HepG2 (cell line): ENCODE data around the gene SYNPR. TPM values are rescaled to one million over a fixed set of nuclear protein-coding genes. Genes with fewer than 3 reads are reported as not detected.

ENCODE experiments used
- ATAC-seq: fragments of 200-7000 bp; cut with Tn5 transposase; 3 replicates; pipeline ENCODE4 v1.9.1; 2020; ENCODE audit warnings: mild to moderate bottlenecking, moderate library complexity
- BruUV-seq: library from RNA; stranded (reverse); fragments of 400-500 nt; replicated peaks from 2 replicates; lab custom pipeline; 2021; lab: Mats Ljungman, UMichigan
- CTCF ChIA-PET: fragments of 300-600 bp; formaldehyde crosslinking; extraction: SDS; loops from one replicate; lab custom pipeline; 2021; ENCODE audit warnings: low total read pairs, inconsistent platforms, low intra/inter-chr PET ratio; lab: Yijun Ruan, JAX
- POLR2A ChIA-PET: fragments of 350-600 bp; sonication (Branson Sonifier 250); formaldehyde crosslinking; loops from one replicate; lab custom pipeline; 2020; ENCODE audit warnings: antibody characterized with exemption, inconsistent platforms; lab: Yijun Ruan, JAX
- DNase-seq: peaks from one replicate; pipeline ENCODE4 v3.0.0-alpha.2; 2015; ENCODE audit warnings: low spot score
- FAIRE-seq: peaks from 3 replicates; lab custom pipeline; 2011; peaks lifted over from hg19 to GRCh38; lab: Jason Lieb, UNC
- H2AFZ ChIP-seq: one replicate; pipeline ENCODE4 v1.6.1; 2011; ENCODE audit warnings: low read length, inconsistent platforms
- H3K27ac ChIP-seq: fragments of 300-600 bp; 3 replicates; pipeline ENCODE4 v1.8.0; 2011; ENCODE audit warnings: mixed run types, mild to moderate bottlenecking, mixed read lengths, low read length, inconsistent platforms; ENCODE audit not compliant: insufficient read depth; ENCODE audit errors: extremely low read length
- H3K27me3 ChIP-seq, 2 experiments: fragments of 200-600 bp in 1 of 2; 2 replicates in 1 of 2; 3 replicates in 1 of 2; pipeline versions ENCODE4 v1.6.0 to v1.8.0; 2011; ENCODE audit warnings: low read length in 2 of 2, mild to moderate bottlenecking in 2 of 2, moderate library complexity in 2 of 2, inconsistent platforms in 1 of 2; ENCODE audit not compliant: insufficient read depth in 2 of 2, control insufficient read depth in 1 of 2
- H3K36me3 ChIP-seq, 2 experiments: fragments of 200-600 bp in 1 of 2; replicated peaks in 1 of 2; 2 replicates in 1 of 2; 3 replicates in 1 of 2; pipeline versions ENCODE4 v1.5.1 to v1.8.0; 2011; ENCODE audit warnings: low read length in 2 of 2, inconsistent platforms in 1 of 2; ENCODE audit not compliant: insufficient read depth in 2 of 2, control insufficient read depth in 1 of 2
- H3K4me1 ChIP-seq: 2 replicates; pipeline ENCODE4 v1.5.1; 2012; ENCODE audit warnings: low read length, inconsistent platforms; ENCODE audit not compliant: insufficient read depth
- H3K4me2 ChIP-seq: 2 replicates; pipeline ENCODE4 v1.6.0; 2011; ENCODE audit warnings: low read depth, low read length, inconsistent platforms
- H3K4me3 ChIP-seq, 3 experiments: fragments of 200-600 bp in 1 of 3; sonication (generic), shearing (Covaris generic) in 1 of 3; replicated peaks in 1 of 3; 2 replicates each; pipeline ENCODE4 v1.5.1; 2011 to 2016; ENCODE audit warnings: low read length in 3 of 3, inconsistent platforms in 2 of 3, low read depth in 2 of 3, mild to moderate bottlenecking in 2 of 3, control low read depth in 1 of 3, mixed read lengths in 1 of 3; ENCODE audit not compliant: insufficient read depth in 1 of 3
- H3K79me2 ChIP-seq: one replicate; pipeline ENCODE4 v1.6.1; 2011; ENCODE audit warnings: low read length, inconsistent platforms; ENCODE audit not compliant: insufficient read depth
- H3K9ac ChIP-seq: 2 replicates; pipeline ENCODE4 v1.6.0; 2011; ENCODE audit warnings: mild to moderate bottlenecking, low read depth, low read length, inconsistent platforms; ENCODE audit not compliant: insufficient read depth
- H3K9me3 ChIP-seq: 2 replicates; pipeline ENCODE4 v1.5.1; 2012; ENCODE audit warnings: mild to moderate bottlenecking, low read length
- H4K20me1 ChIP-seq: 2 replicates; pipeline ENCODE4 v1.6.0; 2011; ENCODE audit warnings: inconsistent platforms, mild to moderate bottlenecking, low read length, moderate library complexity; ENCODE audit not compliant: insufficient read depth
- ATM ChIP-seq: fragments of 450-650 bp; IDR thresholded peaks from 2 replicates; pipeline ENCODE4 v1.7.1; 2017; ENCODE audit warnings: mild to moderate bottlenecking, borderline replicate concordance
- GATA4 ChIP-seq: sonication (generic); IDR thresholded peaks from 2 replicates; pipeline ENCODE4 v1.6.1; 2016; ENCODE audit warnings: antibody characterized with exemption, low read depth, borderline replicate concordance
- IRF2 ChIP-seq: IDR thresholded peaks from 2 replicates; pipeline ENCODE4 v1.6.1; 2018; ENCODE audit warnings: missing genetic modification reagents, missing compliant biosample characterization
- MAFK ChIP-seq, 2 experiments: IDR thresholded peaks in 1 of 2; conservative IDR thresholded peaks in 1 of 2; 2 replicates each; pipeline ENCODE4 v1.6.1; 2011; ENCODE audit warnings: improper control_type of control experiment in 2 of 2, low read length in 2 of 2
- NPAS2 ChIP-seq: sonication (generic); formaldehyde crosslinking; IDR thresholded peaks from 2 replicates; pipeline ENCODE4 v1.8.0; 2022; ENCODE audit warnings: mild to moderate bottlenecking, missing genetic modification reagents, borderline replicate concordance
- ONECUT2 ChIP-seq: sonication (generic); formaldehyde crosslinking; IDR thresholded peaks from 2 replicates; pipeline ENCODE4 v1.4.0; 2020; ENCODE audit warnings: missing genetic modification reagents
- PAX8 ChIP-seq: sonication (generic); formaldehyde crosslinking; IDR thresholded peaks from 2 replicates; pipeline ENCODE4 v1.8.0; 2022; ENCODE audit warnings: mild to moderate bottlenecking, missing genetic modification reagents, borderline replicate concordance
- ZKSCAN1 ChIP-seq: fragments of 150-350 bp; IDR thresholded peaks from 2 replicates; pipeline ENCODE4 v1.6.1; 2014; ENCODE audit warnings: low read length
- ZNF547 ChIP-seq: sonication (generic); formaldehyde crosslinking; IDR thresholded peaks from 2 replicates; pipeline ENCODE4 v1.5.1; 2020; ENCODE audit warnings: mild to moderate bottlenecking, missing genetic modification reagents
- ZNF777 ChIP-seq: sonication (generic); formaldehyde crosslinking; IDR thresholded peaks from 2 replicates; pipeline ENCODE4 v1.4.0; 2020; ENCODE audit warnings: missing genetic modification reagents
- ZNF790 ChIP-seq: sonication (generic); formaldehyde crosslinking; IDR thresholded peaks from 2 replicates; pipeline ENCODE4 v1.8.0; 2022; ENCODE audit warnings: missing genetic modification reagents, mild to moderate bottlenecking, borderline replicate concordance
- ZNF883 ChIP-seq: sonication (generic); formaldehyde crosslinking; IDR thresholded peaks from 2 replicates; pipeline ENCODE4 v1.5.1; 2020; ENCODE audit warnings: mild to moderate bottlenecking, missing genetic modification reagents; ENCODE audit errors: not compliant biosample characterization
- WGBS: methylation state at CpG from one replicate; pipeline ENCODE4 v1.1.6; 2017; ENCODE audit warnings: low lambda C conversion rate; 5-methylcytosine and 5-hydroxymethylcytosine counted together
- in situ Hi-C: cut with HindIII; loops from 2 replicates; pipeline ENCODE4 v1.10.0; 2017; ENCODE audit warnings: low pct_unique_long_range_greater_than_20kb; ENCODE audit not compliant: extremely low pct_ligation_motif_present
- intact Hi-C: fragments of 100-400 bp; cut with micrococcal nuclease; formaldehyde crosslinking; loops from one replicate; pipeline ENCODE4 v1.10.0; 2022; ENCODE audit not compliant: unreplicated experiment
- polyA plus RNA-seq, 8 experiments: library from polyadenylated mRNA; depleted of rRNA in 3 of 8; stranded (reverse) in 7 of 8; unstranded in 1 of 8; fragments of >200 nt; fragmentation: Illumina TruSeq in 4 of 8; extraction: Trizol in 4 of 8; gene quantifications; 2 replicates each; pipeline versions ENCODE4 v1.2.1 to v1.2.3, GENCODE V29; 2011 to 2016; ENCODE audit warnings: low read depth in 4 of 8, missing spikeins in 1 of 8, mixed read lengths in 1 of 8; ENCODE audit not compliant: insufficient read depth in 1 of 8
- total RNA-seq, 5 experiments: library from RNA; depleted of rRNA; stranded (reverse); fragments of >200 nt; fragmentation: Illumina TruSeq; extraction: Trizol; gene quantifications; 2 replicates each; pipeline ENCODE4 v1.2.3, GENCODE V29; 2016; ENCODE audit warnings: low read depth in 1 of 5
- TF ChIP-seq, protein P1 (sequence below): sonication (generic); IDR thresholded peaks from 2 replicates; pipeline ENCODE4 v1.6.1; 2016; ENCODE audit warnings: low read depth, borderline replicate concordance

SYNPR gene
- total and polyA plus RNA-seq, 2 of the 13 experiments (the other 11 are each of a cell fraction or from before 2014, with no cell fraction given), result 0.04 TPM; not detected in 1

DNA sequence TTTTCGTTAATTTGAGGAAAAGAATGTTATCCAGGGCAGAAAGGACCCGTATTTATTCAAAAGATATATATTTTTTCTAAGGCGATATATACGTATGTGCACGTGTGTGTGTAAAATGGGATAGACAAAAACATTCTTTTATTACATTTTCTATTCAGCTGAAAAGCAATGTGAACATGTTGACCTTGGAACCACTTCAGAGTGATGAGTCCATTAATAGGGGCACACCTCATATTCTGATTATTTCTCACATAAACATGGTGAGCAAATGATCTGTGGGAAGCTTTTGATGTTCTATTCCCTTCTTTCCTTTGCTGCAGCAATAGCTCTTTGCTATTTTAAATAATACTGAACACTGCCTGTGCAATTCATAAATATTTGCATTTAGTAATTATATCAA, 87.6 kb downstream of the SYNPR start:
- CTCF ChIA-PET, result interaction anchor here (1.5 kb wide), 1 partner anchor 453 kb away, joined by 5 read pairs; no protein-coding TSS in a partner anchor
- intact Hi-C loops, result loop anchor here (1.0 kb wide), 1 partner anchor 453 kb away; no protein-coding TSS in a partner anchor

DNA sequence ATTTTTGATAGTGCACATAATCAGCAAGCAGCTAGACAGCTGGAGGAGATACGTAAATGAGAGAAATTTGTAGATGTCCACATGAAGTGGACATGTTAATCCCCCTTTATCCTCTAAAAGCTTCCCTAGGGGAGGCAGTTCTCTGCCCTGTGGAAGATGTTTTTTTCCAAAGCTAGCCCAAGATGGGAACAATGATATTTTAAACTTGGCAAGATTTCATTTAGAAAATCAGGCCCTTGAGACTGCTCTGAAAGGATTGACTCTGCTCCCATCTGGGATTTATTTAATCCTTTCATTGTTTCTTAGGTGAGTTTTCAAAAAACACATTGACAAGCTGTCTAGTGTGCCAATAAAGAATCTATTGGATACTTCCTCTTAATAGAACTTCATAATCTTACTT, 92.0 kb downstream of the SYNPR start:
- in situ Hi-C loops, result no loop called here
- no TSS peak for BruUV-seq
- H3K27ac ChIP-seq, result no peak overlapping the region

More for the DNA sequence above, 87.6 kb downstream of the SYNPR start:
- no peaks in the 10 kb centered on the region for H3K9me3 ChIP-seq
- H3K27me3 ChIP-seq, result no peaks in the 10 kb centered on the region
- FAIRE-seq, result no peak
- in situ Hi-C loops, result no loop called here
- BruUV-seq, result no TSS peak
- 4% methylated on average over 5 of the region's 5 CpGs for WGBS
- no peaks in the 10 kb centered on the region for H3K79me2 ChIP-seq
- POLR2A ChIA-PET, result no interaction called here
- no peak overlapping the region for H3K27ac ChIP-seq
- no peak overlapping the region for H3K4me2 ChIP-seq
- no peaks in the 10 kb centered on the region for H4K20me1 ChIP-seq
- H3K4me1 ChIP-seq, result no peaks in the 10 kb centered on the region
- no peak overlapping the region for H3K4me3 ChIP-seq
- H3K9ac ChIP-seq, result no peak overlapping the region
- H3K36me3 ChIP-seq, result no peaks in the 10 kb centered on the region
- H2AFZ ChIP-seq, result no peak overlapping the region
- TF ChIP-seq, protein P1, sequence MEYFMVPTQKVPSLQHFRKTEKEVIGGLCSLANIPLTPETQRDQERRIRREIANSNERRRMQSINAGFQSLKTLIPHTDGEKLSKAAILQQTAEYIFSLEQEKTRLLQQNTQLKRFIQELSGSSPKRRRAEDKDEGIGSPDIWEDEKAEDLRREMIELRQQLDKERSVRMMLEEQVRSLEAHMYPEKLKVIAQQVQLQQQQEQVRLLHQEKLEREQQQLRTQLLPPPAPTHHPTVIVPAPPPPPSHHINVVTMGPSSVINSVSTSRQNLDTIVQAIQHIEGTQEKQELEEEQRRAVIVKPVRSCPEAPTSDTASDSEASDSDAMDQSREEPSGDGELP, result no peak
- TF ChIP-seq NPAS2 (CRISPR knock-in tag), result no peak
- TF ChIP-seq ZNF777 (CRISPR knock-in tag), result no peak
- no peak for TF ChIP-seq ONECUT2 (CRISPR knock-in tag)
- TF ChIP-seq ZNF790 (CRISPR knock-in tag), result no peak
- no peak for TF ChIP-seq ATM
- TF ChIP-seq IRF2 (CRISPR knock-in tag), result no peak
- no peak for TF ChIP-seq ZNF547 (CRISPR knock-in tag)
- TF ChIP-seq ZKSCAN1, result no peak
- no peak for TF ChIP-seq MAFK (conservative IDR thresholded peaks at IDR 0.05 in 1 of 2, IDR thresholded peaks at IDR 0.05 in 1 of 2; ENCODE audit: low read length in 2 of 2)
- TF ChIP-seq PAX8, result no peak
- TF ChIP-seq, all 625 proteins: peak for 0
- ATAC-seq (no peak), DNase-seq (no peak)

More for the DNA sequence above, 92.0 kb downstream of the SYNPR start:
- ChIA-PET POLR2A (no interaction called here), CTCF (no interaction called here)
- TF ChIP-seq GATA4 (no peak), ZNF883 (CRISPR knock-in tag) (no peak)
- ATAC-seq, result no peak
- DNase-seq, result no peak
- no peaks in the 10 kb centered on the region for H3K27me3 ChIP-seq
- H3K36me3 ChIP-seq, result no peaks in the 10 kb centered on the region
- H3K4me2 ChIP-seq, result no peak overlapping the region
- no peaks in the 10 kb centered on the region for H3K4me1 ChIP-seq
- no peak for FAIRE-seq
- 60% methylated on average over 1 of the region's 1 CpG for WGBS
- intact Hi-C loops, result no loop called here
- no peaks in the 10 kb centered on the region for H3K9me3 ChIP-seq
- no peak overlapping the region for H3K9ac ChIP-seq
- H3K79me2 ChIP-seq, result no peaks in the 10 kb centered on the region
- no peak overlapping the region for H2AFZ ChIP-seq
- no peak overlapping the region for H3K4me3 ChIP-seq
- no peaks in the 10 kb centered on the region for H4K20me1 ChIP-seq
